ENCODE measurements around the gene RS1.

DNA sequence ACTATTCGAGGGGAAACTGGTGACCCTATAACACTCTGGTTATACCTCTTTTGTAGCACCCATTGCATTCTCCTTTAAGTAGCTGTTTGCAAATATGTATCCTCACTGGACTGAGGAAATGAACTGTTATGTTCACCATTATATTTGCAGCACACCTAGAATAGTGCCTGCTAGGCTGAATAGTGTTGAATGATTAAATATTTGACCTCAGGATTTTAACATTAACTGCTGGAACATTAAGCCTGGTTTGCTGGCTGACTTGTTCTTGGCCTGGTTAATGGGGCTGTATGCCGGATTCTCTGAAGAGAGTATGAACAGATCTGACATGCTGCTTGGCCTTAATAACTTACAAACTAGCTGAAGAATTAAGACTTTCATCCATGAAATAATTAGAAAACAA, 80.1 kb downstream of the RS1 start:
- TF ChIP-seq, protein P1, sequence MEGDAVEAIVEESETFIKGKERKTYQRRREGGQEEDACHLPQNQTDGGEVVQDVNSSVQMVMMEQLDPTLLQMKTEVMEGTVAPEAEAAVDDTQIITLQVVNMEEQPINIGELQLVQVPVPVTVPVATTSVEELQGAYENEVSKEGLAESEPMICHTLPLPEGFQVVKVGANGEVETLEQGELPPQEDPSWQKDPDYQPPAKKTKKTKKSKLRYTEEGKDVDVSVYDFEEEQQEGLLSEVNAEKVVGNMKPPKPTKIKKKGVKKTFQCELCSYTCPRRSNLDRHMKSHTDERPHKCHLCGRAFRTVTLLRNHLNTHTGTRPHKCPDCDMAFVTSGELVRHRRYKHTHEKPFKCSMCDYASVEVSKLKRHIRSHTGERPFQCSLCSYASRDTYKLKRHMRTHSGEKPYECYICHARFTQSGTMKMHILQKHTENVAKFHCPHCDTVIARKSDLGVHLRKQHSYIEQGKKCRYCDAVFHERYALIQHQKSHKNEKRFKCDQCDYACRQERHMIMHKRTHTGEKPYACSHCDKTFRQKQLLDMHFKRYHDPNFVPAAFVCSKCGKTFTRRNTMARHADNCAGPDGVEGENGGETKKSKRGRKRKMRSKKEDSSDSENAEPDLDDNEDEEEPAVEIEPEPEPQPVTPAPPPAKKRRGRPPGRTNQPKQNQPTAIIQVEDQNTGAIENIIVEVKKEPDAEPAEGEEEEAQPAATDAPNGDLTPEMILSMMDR (IDR thresholded peaks at IDR 0.05), result no peak
- no peak for TF ChIP-seq POLR2A (IDR thresholded peaks at IDR 0.05)
